ENCODE results near the gene USP53. TPM values are rescaled to one million over a fixed set of nuclear protein-coding genes. Genes with fewer than 3 reads are reported as not detected.

USP53 gene
- total and polyA plus RNA-seq, 9 of the 15 experiments (the other 6 are each of a cell fraction or from before 2014, with no cell fraction given), result 2.9 to 9.6 (median 8.3) TPM

DNA sequence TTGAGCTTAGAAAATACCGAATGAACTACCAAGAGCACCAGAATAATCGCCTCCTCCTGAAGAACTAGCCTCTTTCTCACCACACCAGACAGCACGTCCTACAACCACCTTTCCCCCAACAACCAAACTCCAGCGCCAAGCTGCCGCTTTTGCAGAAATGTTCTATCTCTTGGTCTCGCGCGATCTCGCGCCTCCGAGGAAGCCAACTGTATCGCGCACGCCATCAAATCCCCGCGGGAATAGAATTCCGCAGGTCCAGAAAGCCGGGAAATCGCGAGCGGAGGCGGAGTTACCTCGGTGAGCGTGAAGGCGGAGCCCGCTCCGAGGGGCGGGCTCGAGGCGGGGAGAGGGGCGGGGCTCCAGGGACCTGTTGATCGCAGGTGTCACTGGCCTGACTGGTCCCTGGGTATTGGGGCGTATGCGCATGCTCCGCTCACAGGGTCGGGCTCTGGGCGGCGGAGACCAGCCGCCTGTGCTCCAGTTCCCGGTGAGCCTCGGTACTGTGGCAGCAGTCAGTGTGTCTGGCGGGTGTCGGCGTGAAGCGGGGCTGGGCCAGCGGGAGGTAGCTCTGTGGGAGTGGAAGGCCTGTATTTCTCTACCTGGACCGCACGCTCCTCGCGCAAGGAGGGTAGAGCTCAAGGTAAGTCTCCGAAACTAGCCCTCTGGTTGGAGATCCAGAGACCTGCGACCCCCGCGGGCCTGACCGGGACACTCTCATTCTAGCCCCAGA lies at the start of gene USP53 (continued):
- TF ChIP-seq, protein P1, sequence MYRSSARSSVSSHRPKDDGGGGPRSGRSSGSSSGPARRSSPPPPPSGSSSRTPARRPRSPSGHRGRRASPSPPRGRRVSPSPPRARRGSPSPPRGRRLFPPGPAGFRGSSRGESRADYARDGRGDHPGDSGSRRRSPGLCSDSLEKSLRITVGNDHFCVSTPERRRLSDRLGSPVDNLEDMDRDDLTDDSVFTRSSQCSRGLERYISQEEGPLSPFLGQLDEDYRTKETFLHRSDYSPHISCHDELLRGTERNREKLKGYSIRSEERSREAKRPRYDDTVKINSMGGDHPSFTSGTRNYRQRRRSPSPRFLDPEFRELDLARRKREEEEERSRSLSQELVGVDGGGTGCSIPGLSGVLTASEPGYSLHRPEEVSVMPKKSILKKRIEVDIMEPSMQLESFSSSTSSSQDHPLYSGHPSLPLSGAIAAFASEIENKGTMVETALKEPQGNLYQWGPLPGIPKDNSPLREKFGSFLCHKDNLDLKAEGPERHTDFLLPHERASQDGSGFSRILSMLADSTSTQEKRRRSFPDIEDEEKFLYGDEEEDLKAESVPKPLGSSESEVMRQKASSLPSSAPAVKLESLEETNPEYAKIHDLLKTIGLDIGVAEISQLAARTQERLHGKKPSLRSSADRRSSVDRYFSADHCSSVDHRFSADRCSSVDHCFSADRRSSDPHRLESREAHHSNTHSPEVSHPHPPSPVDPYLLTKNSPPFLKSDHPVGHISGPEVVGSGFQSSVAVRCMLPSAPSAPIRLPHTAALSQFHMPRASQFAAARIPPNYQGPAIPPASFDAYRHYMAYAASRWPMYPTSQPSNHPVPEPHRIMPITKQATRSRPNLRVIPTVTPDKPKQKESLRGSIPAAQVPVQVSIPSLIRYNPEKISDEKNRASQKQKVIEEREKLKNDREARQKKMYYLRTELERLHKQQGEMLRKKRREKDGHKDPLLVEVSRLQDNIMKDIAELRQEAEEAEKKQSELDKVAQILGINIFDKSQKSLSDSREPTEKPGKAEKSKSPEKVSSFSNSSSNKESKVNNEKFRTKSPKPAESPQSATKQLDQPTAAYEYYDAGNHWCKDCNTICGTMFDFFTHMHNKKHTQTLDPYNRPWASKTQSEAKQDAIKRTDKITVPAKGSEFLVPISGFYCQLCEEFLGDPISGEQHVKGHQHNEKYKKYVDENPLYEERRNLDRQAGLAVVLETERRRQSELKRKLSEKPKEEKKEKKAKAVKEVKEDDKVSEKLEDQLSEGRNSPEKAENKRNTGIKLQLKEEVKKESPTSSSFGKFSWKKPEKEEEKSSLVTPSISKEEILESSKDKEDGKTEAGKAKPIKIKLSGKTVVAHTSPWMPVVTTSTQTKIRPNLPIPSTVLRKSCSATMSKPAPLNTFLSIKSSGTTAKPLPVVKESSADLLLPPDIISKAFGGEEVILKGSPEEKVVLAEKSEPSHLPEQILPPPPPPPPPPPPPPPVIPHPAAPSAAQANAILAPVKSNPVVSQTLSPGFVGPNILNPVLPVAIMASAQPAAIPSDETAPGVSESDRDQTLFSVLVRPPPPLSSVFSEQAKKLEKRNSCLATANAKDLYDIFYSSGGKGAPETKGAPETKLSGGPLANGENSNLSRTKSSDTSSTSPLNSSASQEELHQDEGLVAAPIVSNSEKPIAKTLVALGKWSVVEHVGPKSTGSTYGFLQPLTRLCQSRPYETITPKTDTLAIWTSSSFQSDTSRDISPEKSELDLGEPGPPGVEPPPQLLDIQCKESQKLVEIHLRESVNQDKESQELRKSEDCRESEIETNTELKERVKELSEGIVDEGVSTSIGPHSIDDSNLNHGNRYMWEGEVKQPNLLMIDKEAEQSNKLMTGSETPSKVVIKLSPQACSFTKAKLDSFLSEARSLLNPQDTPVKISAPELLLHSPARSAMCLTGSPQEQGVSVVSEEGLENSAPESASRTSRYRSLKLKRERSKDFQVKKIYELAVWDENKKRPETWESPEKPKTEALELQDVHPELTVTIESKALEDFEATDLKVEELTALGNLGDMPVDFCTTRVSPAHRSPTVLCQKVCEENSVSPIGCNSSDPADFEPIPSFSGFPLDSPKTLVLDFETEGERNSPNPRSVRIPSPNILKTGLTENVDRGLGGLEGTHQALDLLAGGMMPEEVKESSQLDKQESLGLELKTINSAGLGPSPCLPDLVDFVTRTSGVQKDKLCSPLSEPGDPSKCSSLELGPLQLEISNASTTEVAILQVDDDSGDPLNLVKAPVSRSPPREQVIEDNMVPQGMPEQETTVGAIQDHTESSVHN (IDR thresholded peaks at IDR 0.05; ENCODE audit: borderline replicate concordance in 1 of 2, low read depth in 1 of 2), result no peak
- TF ChIP-seq KDM4B (IDR thresholded peaks at IDR 0.05; ENCODE audit: borderline replicate concordance in 2 of 2, low read depth in 1 of 2) (0 out of 4 replicates have a peak, but pooled peaks of 1 of the 2 experiments have one; percentile 13), XRCC5 (IDR thresholded peaks at IDR 0.05; ENCODE audit: low read depth, low read length) (no peak; the same call in 1 of the 2 replicates)
